Testis (tissue), 2 donors: ENCODE measurements around the gene RRP1B.

ENCODE experiments used
- CTCF ChIP-seq, 3 experiments: fragments of 450-650 bp in 2 of 3; fragments of 200-600 bp in 1 of 3; sonication (generic) in 1 of 3; IDR thresholded peaks; one replicate each; pipeline ENCODE4 v1.5.1; 2016 to 2019; ENCODE audit warnings: antibody characterized with exemption in 3 of 3, mild to moderate bottlenecking in 2 of 3, moderate library complexity in 1 of 3
- POLR2A ChIP-seq: fragments of 450-650 bp; IDR thresholded peaks from one replicate; pipeline ENCODE4 v1.6.1; 2017; ENCODE audit warnings: antibody characterized with exemption, mild to moderate bottlenecking, moderate library complexity

GRCh38 chr21:43675871-43676270, 16.5 kb downstream of the RRP1B start:
- no peak for TF ChIP-seq CTCF (IDR thresholded peaks at IDR 0.05)
- TF ChIP-seq POLR2A, result no peak
